Muscle of leg (tissue), 11 donors: ENCODE data around the gene EDNRA. TPM values are rescaled to one million over a fixed set of nuclear protein-coding genes. Genes with fewer than 3 reads are reported as not detected.

Source experiments
- DNase-seq: peaks from one replicate; pipeline ENCODE4 v3.0.0; 2013
- H3K27ac ChIP-seq: one replicate; pipeline ENCODE4 v1.5.1; 2013; ENCODE audit warnings: mild to moderate bottlenecking, low read length, control low read depth
- H3K27me3 ChIP-seq: one replicate; pipeline ENCODE4 v1.6.1; 2013; ENCODE audit warnings: low read length; ENCODE audit not compliant: control insufficient read depth, insufficient read depth
- H3K36me3 ChIP-seq: one replicate; pipeline ENCODE4 v1.6.1; 2013; ENCODE audit warnings: low read length; ENCODE audit not compliant: control insufficient read depth, insufficient read depth
- H3K4me1 ChIP-seq: one replicate; pipeline ENCODE4 v1.6.1; 2013; ENCODE audit warnings: low read length; ENCODE audit not compliant: control insufficient read depth, insufficient read depth
- H3K4me3 ChIP-seq: one replicate; pipeline ENCODE4 v1.5.1; 2013; ENCODE audit warnings: low read length, control low read depth
- H3K9me3 ChIP-seq: replicated peaks from 2 replicates; pipeline ENCODE4 v1.6.1; 2013; ENCODE audit warnings: low read depth, low read length; ENCODE audit not compliant: control insufficient read depth
- WGBS: methylation state at CpG from one replicate; pipeline ENCODE4 v1.1.5; 2013; ENCODE audit warnings: missing lambda C conversion rate; ENCODE audit not compliant: insufficient coverage; 5-methylcytosine and 5-hydroxymethylcytosine counted together
- polyA plus RNA-seq, 8 donors: library from polyadenylated mRNA; unstranded; fragments of 120-200 nt; gene quantifications; one replicate each; pipeline versions ENCODE4 v1.2.1 to v1.2.3, GENCODE V29; 2013; ENCODE audit warnings: inconsistent platforms in 1 of 8, low replicate concordance in 1 of 8; ENCODE audit not compliant: insufficient read length in 8 of 8, insufficient read depth in 1 of 8
- total RNA-seq: library from RNA; stranded (reverse); fragments of 120-200 nt; gene quantifications from one replicate; pipeline ENCODE4 v1.2.4, GENCODE V29; 2013

Gene EDNRA
- total and polyA plus RNA-seq, 9 donors, result 19.5 to 43.1 (median 32.2) TPM

DNA sequence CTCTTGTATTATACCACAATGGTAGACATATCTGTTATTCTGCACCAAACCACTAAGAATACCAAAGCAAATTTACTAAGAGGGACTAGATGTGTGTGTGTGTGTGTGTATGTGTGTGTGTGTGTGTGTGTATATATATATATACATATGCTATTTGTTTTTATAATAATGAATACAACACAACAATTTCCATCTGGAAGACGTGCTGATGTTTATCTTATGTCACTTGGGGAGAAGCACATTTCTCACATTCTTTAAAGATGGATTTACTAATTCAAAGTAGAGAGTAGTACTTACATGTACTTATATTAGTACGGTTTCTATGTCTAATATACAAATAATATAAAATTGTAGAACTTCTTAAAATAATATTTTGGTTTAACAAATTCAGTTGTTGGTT is 52.0 kb downstream of the EDNRA start:
- Histone ChIP-seq H3K4me1 (peaks cover 2% of the 10 kb centered on the region), H3K27me3 (no peaks in the 10 kb centered on the region), H3K27ac (no peak overlapping the region), H3K9me3 (no peaks in the 10 kb centered on the region), H3K4me3 (no peak overlapping the region), H3K36me3 (no peaks in the 10 kb centered on the region)
- no CpG with 5 or more reads among the region's 2 CpGs for WGBS
- no peak for DNase-seq

DNA sequence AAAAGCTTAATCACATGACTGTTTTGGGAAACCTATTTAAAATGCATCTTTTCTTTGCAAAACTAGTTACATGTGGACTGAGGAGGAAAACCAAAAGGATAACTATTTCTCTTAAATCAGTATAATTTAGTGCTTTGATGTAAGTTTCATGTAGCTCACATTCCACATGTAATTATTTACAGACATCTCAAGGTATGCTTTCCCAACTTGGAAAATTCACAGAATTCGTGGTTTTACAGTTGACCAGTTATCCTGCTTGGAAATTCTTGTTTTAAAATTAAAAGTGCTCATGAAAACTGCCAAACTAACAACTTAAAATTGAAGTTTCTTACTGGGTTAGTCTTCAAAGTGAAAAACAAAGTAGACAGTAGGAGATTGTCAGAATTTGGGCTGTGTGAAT is 52.4 kb downstream of the EDNRA start:
- H3K27ac ChIP-seq, result no peak overlapping the region
- H3K4me3 ChIP-seq, result no peak overlapping the region
- no peak for DNase-seq
- no peaks in the 10 kb centered on the region for H3K27me3 ChIP-seq
- no CpG with 5 or more reads among the region's 1 CpG for WGBS
- peaks cover 2% of the 10 kb centered on the region for H3K4me1 ChIP-seq
- no peaks in the 10 kb centered on the region for H3K36me3 ChIP-seq
- H3K9me3 ChIP-seq, result no peaks in the 10 kb centered on the region

DNA sequence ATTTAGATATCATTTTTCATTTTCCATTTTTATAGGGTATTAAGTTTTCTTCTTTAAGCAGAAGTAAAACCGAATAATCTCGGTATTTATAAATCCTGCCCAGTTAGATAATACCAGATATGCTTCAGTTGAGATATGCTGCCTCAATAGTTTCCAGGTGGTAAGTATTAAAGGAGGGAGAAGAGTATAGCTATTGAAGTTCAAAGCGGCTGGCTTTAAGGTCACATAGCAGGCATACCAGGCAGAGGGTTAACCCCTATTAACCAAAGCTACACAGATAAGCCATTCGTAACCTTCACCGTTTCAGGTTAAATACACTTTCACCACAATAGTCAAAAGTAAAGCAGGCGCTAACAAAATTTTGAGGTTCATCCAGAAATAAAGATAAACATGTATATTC is 54.2 kb downstream of the EDNRA start:
- Histone ChIP-seq H3K4me1 (peaks cover 2% of the 10 kb centered on the region), H3K9me3 (no peaks in the 10 kb centered on the region), H3K27me3 (no peaks in the 10 kb centered on the region), H3K4me3 (no peak overlapping the region), H3K27ac (no peak overlapping the region), H3K36me3 (no peaks in the 10 kb centered on the region)
- WGBS, result no CpG with 5 or more reads among the region's 6 CpGs
- DNase-seq, result no peak

DNA sequence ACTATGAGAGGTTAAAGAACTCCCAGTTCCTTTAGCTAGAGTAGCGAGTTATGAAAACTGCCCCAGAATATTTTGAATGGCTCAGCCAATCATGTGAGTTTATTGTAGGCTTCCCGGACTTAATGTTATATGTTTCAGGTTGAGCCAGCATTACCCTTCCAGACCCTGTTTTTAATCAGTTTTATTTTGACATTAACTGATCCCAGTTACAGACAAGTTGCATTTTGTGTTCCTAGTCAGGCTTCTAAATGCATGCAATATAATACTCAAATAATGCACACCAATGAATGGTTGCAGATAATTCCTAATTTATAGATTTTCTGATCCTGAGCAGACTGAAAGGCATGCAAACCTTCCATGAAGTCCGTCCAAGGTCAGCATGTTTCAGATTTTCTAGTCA is 57.8 kb downstream of the EDNRA start:
- no peak overlapping the region for H3K4me3 ChIP-seq
- H3K4me1 ChIP-seq, result peaks cover 2% of the 10 kb centered on the region
- H3K36me3 ChIP-seq, result peaks cover 6% of the 10 kb centered on the region
- no peaks in the 10 kb centered on the region for H3K27me3 ChIP-seq
- no peaks in the 10 kb centered on the region for H3K9me3 ChIP-seq
- WGBS, result 80% methylated on average over 1 of the region's 3 CpGs
- no peak overlapping the region for H3K27ac ChIP-seq
- DNase-seq, result no peak

DNA sequence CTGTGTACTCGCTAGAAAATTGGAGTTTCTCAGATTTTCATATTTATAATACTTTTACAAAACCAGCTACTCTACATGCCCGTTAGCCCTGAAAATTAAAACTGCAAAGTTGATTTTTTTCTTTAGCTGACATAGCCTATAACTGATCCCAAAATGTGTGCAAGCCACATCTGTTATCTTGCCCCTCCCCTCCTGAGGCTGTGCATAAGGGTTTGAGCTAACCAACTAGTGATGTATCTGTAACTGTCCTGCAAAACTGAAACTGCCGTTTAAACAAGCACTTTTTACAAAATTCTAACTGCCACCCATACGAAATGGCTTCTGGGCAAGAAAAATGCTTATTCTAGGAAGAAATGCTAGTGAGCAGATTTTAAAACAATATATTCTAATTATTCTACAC is 59.1 kb downstream of the EDNRA start:
- H3K9me3 ChIP-seq, result no peaks in the 10 kb centered on the region
- no peaks in the 10 kb centered on the region for H3K4me1 ChIP-seq
- no peak overlapping the region for H3K27ac ChIP-seq
- no CpG with 5 or more reads among the region's 4 CpGs for WGBS
- no peak for DNase-seq
- no peak overlapping the region for H3K4me3 ChIP-seq
- H3K27me3 ChIP-seq, result no peaks in the 10 kb centered on the region
- peaks cover 6% of the 10 kb centered on the region for H3K36me3 ChIP-seq

DNA sequence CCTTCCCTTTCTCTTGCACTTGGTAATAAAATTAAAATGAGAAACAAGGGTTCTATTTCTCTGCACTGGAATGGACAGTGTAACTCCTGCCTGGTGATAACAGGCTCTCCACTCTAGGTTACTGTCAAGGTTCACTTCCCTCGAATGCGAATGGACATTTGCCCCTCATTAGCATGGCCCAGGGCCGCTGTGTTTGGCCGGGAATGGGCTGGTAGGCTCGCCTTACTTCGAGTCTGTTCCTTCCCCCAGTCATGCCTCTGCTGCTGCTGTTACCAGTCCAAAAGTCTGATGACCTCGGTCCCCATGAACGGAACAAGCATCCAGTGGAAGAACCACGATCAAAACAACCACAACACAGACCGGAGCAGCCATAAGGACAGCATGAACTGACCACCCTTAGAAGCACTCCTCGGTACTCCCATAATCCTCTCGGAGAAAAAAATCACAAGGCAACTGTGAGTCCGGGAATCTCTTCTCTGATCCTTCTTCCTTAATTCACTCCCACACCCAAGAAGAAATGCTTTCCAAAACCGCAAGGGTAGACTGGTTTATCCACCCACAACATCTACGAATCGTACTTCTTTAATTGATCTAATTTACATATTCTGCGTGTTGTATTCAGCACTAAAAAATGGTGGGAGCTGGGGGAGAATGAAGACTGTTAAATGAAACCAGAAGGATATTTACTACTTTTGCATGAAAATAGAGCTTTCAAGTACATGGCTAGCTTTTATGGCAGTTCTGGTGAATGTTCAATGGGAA is 61.5 kb downstream of the EDNRA start:
- H3K27me3 ChIP-seq, result no peaks in the 10 kb centered on the region
- no peaks in the 10 kb centered on the region for H3K4me1 ChIP-seq
- DNase-seq, result no peak
- 91% methylated on average over 11 of the region's 17 CpGs for WGBS
- H3K9me3 ChIP-seq, result no peaks in the 10 kb centered on the region
- no peak overlapping the region for H3K27ac ChIP-seq
- peaks cover 6% of the 10 kb centered on the region for H3K36me3 ChIP-seq
- no peak overlapping the region for H3K4me3 ChIP-seq

DNA sequence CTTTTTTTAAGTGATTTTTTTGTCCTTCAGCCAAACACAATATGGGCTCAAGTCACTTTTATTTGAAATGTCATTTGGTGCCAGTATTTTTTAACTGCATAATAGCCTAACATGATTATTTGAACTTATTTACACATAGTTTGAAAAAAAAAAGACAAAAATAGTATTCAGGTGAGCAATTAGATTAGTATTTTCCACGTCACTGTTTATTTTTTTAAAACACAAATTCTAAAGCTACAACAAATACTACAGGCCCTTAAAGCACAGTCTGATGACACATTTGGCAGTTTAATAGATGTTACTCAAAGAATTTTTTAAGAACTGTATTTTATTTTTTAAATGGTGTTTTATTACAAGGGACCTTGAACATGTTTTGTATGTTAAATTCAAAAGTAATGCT is 62.1 kb downstream of the EDNRA start:
- no CpG with 5 or more reads among the region's 1 CpG for WGBS
- no peak for DNase-seq
- no peak overlapping the region for H3K27ac ChIP-seq
- H3K27me3 ChIP-seq, result no peaks in the 10 kb centered on the region
- H3K4me3 ChIP-seq, result no peak overlapping the region
- no peaks in the 10 kb centered on the region for H3K9me3 ChIP-seq
- peaks cover 6% of the 10 kb centered on the region for H3K36me3 ChIP-seq
- no peaks in the 10 kb centered on the region for H3K4me1 ChIP-seq

DNA sequence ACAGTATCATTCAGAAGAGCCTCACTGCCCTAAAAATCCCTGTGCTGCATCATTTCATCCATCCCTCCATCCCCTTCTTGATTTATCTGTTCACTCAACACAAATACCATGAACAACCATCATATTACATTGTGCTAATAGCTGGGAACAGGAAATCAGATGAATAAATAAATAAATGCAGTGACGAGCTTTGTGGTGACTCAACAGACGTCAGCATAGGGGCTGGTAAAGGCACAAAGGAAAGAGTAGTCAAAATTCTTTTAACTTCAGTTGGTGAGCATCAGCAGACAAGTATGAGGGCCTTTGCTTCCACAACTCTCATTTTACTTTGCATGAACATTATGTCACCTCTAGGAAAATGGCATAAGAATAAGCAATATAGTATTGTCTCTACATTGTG is 65.5 kb downstream of the EDNRA start:
- no peaks in the 10 kb centered on the region for H3K27me3 ChIP-seq
- no peak for DNase-seq
- H3K4me1 ChIP-seq, result peaks cover 10% of the 10 kb centered on the region
- H3K9me3 ChIP-seq, result no peaks in the 10 kb centered on the region
- H3K4me3 ChIP-seq, result no peak overlapping the region
- peaks cover 6% of the 10 kb centered on the region for H3K36me3 ChIP-seq
- WGBS, result 100% methylated on average over 2 of the region's 2 CpGs
- H3K27ac ChIP-seq, result no peak overlapping the region

DNA sequence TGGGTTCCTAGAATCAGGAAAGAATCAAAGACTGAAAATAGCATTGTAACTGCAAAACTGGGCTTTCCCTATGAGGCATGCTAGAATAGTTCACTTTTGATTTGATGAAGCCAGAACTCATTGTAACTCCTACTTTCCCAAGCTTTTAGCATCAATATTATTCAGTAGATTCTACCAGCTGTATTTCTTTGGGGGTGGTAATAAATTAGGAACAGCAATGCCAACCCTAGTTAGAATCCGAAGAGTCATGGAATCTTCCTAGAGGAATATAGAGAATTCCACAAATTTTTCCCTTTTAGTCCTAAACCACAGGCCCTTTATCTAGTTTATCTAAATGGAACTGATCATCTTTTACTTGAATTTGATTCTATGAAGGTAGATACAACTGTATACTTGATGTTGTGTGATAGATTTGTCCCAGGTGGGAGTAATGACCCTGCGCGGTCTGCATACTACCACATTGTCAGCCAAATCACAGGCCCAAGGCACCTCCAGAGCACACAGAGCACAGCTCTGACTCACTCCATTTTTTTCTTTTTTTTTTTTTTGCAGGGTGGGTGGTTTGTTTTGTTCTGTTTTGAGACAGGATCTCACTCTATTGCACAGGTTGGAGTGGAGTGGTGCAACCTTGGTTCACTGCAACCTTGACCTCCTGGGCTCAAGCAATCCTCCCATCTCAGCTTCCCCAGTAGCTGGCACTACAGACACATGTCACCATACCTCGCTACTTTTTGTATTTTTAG is 66.6 kb downstream of the EDNRA start:
- H3K36me3 ChIP-seq, result peaks cover under 1% of the 10 kb centered on the region
- WGBS, result 71% methylated on average over 1 of the region's 4 CpGs
- no peaks in the 10 kb centered on the region for H3K9me3 ChIP-seq
- no peak overlapping the region for H3K27ac ChIP-seq
- no peak for DNase-seq
- H3K27me3 ChIP-seq, result no peaks in the 10 kb centered on the region
- peaks cover 10% of the 10 kb centered on the region for H3K4me1 ChIP-seq
- H3K4me3 ChIP-seq, result no peak overlapping the region

DNA sequence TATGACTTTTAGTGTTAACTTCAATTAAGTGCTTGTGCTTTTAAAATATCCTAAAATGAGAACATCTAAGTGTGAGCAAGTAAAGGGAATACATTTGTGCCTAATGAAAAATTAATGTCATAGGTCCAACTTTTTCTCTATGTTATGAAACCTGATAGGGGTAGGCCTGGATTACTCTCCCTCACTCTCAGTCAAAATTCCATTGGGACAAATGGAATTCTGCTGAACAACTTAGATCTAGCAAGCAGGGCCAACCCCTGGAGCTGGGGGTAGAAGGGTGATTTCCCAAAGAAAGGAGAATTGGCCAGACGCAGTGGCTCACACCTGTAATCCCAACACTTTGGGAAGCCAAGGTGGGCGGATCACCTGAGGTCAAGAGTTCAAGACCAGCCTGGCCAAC is 67.4 kb downstream of the EDNRA start:
- no CpG with 5 or more reads among the region's 2 CpGs for WGBS
- no peaks in the 10 kb centered on the region for H3K36me3 ChIP-seq
- peak; percentile 39 for DNase-seq
- no peak overlapping the region for H3K4me3 ChIP-seq
- H3K27me3 ChIP-seq, result no peaks in the 10 kb centered on the region
- H3K4me1 ChIP-seq, result peaks cover 10% of the 10 kb centered on the region
- no peaks in the 10 kb centered on the region for H3K9me3 ChIP-seq
- H3K27ac ChIP-seq, result no peak overlapping the region
